Fibroblast of skin of right quadriceps (primary cell): ENCODE measurements around the gene NPHP3.
"Not testable (repeated sequence)": the region's sequence is repeated elsewhere in the genome, so short reads cannot be mapped to it uniquely, and the experiment has no call there.

Experiments
- DNase-seq: peaks from one replicate; pipeline ENCODE4 v3.0.0-alpha.2; 2013

Gene NPHP3

DNA sequence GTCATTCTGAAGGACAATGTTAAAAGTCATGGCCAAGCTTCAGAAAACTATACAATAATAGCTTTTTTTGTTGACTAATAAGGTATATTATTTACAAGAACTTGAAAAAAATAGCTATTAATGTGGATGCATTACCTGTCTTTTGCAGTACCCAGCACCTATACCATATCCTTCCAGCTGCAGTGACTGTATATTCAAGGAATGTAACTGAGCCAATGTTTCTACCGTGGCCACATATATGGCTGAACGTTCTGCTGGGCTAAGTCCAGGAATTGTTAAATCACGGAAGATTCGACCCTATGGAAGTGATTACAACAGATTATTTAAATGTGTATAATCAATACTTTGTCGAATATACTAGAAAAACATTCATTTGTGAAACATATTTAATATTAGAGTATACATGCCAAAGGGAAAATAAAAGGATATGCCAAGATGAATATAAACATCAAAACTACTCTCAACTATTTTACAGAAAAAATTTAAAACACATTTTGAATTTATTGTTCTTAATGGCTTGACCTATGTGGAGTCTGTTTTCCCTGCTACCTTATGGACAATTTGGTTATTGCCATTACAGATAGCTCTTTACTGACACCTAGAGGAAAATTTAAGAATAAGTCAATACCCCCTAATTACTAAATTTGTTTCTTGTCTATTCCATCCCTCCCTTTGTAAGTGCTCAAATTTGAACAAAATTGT is 80.2 kb downstream of the NPHP3 start:
- DNase-seq, result peak; percentile 60

DNA sequence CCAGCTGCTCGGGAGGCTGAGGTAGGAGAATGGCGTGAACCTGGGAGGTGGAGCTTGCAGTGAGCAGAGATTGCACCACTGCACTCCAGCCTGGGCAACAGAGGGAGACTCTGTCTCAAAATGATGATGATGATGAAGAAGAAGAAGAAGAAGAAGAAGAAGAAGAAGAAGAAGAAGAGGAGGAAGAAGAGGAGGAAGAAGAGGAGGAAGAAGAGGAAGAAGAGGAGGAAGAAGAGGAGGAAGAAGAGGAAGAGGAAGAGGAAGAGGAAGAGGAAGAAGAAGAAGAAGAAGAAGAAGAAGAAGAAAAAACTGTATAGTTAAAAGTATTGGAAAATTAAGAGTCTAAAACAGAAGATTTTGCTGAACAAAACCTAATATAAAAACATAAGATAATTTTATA is 80.8 kb downstream of the NPHP3 start:
- not testable (repeated sequence) for DNase-seq

DNA sequence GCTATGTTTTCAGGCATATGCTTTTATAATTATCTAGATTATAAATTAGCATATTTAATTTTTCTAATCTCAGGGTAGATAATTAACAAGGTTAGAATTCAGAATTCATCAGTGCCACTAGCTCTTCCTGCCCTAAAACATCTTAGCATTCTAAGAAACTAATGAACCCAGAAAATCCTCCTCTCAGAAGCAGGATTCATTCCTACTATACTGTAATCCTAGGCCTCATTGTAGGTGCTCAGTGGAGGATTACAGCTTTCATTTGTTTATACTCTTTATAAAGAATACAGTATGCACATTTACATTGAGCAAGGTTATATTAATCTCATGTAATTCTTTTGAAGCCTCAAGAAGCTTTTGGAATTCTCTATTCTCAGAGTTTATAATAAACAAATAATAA is 83.5 kb downstream of the NPHP3 start:
- no peak for DNase-seq

DNA sequence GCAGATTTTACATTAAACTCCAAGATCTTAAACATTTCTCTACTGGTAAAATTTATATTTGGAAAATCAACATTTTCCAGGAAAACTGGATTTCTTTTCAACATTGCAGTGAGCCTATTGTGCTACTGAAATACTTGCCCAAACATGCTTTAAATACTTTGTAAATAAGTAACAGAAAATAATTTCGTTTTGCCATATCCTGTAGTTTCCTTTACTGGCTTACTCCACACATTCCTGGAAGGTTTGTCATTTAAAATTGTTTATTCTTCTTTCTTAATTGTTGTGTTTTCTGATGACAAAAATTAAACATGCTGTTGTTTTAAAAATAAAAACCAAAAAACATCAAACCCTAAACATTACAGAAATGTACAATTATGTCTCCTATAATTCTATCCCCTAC is 84.6 kb downstream of the NPHP3 start:
- peak; percentile 53 for DNase-seq

DNA sequence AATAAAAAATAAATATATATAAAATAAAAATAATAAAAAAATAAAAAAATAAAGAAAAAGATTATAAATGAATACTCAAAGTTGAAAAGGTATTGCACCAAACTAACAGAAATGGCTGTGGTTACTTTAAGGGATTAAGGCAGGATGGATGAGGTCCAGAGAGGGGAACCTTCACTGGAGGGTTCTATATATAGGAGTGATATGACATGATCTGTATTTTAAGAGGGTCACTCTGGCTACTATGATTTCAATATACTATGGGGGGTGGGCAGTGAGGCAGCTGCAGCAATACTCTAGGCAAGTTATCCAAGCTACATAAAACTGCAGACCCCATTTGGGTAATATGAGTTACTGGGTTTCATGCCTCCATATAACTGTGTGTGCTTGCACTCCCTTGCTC is 87.2 kb downstream of the NPHP3 start:
- no peak for DNase-seq
